GM19452 (cell line): Measurements from ENCODE around the gene ARHGAP6.
"Not testable (repeated sequence)": the region's sequence is repeated elsewhere in the genome, so short reads cannot be mapped to it uniquely, and the experiment has no call there.

Experiments used
- ATAC-seq: cut with Tn5 transposase; IDR thresholded peaks from one replicate; pipeline ENCODE4 v1.9.1; 2021; ENCODE audit not compliant: unreplicated experiment

ARHGAP6 gene

GRCh38 chrX:11365426-11365825 is 300.3 kb downstream of the ARHGAP6 start:
- no peak for ATAC-seq

DNA sequence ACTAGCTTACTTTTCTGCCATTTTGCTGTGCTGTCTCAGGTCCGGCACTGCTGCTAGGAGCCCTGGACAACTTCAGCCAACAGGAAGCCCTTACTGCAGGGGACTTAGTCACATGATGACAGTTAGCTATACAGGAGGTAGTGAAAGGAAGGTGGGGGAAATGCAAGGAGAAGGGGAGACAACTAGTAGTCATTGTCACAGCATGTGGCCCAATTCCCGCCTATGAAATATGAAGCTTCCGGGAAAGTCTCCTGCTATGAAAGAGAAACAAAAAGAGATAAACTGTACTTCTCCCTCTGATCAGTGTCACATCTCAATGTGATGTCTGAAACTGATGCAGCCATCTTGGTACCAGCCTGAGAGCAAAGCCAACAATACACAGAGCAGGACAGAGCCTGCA is 300.9 kb downstream of the ARHGAP6 start:
- ATAC-seq, result no peak

DNA sequence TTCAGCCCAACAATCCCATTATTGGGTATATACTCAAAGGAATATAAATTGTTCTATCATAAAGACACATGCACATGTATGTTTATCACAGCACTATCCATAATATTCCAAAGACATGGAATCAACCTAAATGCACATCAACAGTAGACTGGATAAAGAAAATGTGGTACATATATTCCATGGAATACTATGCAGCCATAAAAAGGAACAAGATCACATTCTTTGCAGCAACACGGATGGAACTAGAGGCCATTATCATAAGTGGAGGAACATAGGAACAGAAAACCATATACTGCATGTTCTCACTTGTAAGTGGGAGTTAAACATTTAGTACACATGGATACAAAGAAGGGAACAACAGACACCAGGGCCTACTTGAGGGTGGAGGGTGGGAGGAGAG is 301.9 kb downstream of the ARHGAP6 start:
- ATAC-seq, result not testable (repeated sequence)

DNA sequence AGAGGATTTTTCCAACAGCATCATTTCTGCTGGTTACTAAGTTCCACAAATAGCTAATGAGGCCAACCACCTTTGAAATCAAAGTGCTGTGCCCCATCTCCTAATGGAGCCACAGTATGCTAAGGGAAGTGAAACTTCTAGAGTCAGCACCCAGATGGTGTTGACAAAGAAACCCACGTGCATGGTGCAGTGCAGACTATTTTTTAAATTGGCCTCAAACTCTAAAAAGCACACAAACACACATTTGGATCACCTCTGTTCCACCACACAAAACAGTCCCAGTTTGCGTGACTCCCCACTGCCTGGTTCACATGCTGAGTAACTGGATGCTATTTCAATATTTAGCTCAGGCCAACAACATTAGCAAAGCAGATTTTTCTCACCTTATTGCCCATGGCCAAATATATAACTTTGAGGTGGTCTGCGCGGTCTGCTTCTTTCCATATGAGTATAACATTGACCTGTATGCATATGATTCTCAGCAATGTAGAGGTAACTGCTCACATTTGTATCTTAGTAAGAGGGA is 302.6 kb downstream of the ARHGAP6 start:
- ATAC-seq, result peak; percentile 93

- not testable (repeated sequence) for ATAC-seq
These were observed 304.1 kb downstream of the ARHGAP6 start for GRCh38 chrX:11361666-11362065.

- not testable (repeated sequence) for ATAC-seq
These were observed 309.8 kb downstream of the ARHGAP6 start for GRCh38 chrX:11355944-11356343.

GRCh38 chrX:11355259-11355909 is 310.3 kb downstream of the ARHGAP6 start:
- ATAC-seq, result no peak

GRCh38 chrX:11352296-11352741 is 313.4 kb downstream of the ARHGAP6 start:
- ATAC-seq, result no peak

DNA sequence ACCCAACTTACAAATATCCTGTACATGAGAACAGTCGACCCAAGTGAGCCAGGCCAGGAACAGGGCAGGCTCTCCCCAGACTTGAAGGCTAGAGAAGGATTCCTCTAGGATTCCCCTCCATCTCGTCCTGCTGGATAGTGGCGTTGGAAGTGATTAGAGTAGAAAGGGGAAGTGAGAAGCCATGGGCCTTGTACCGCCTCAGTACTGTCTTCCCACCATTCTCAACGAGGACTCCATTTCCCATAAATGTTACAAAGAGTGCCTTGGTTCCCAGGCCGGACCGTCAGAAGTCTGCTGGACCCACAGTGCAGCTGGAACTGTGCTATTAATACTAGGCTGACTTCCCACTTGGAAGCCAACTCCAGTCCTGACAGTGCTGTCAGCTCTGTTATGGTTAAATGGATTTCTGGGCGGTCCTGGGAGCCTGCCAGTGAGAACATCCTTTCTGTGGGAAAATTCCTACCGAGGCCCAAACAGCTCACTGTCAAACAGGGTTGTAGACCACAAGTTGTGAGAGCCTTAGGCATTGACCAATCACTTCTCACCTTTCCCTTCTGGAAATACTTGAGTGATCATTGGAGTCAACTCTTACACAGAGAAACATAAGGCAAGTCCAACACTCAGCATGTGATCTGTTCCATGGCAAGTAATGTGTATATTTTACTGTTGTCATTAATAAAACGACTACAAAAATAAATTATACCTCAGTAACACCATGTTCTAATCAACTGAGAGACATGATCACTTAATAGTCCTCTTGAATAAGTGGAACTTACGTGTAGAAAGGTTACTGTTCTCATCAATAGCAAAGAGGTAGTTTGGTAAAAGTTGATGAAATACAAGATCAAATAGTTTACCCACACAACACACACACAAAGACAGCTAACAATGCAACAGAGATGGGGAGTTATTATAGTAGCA is 314.1 kb downstream of the ARHGAP6 start:
- no peak for ATAC-seq

DNA sequence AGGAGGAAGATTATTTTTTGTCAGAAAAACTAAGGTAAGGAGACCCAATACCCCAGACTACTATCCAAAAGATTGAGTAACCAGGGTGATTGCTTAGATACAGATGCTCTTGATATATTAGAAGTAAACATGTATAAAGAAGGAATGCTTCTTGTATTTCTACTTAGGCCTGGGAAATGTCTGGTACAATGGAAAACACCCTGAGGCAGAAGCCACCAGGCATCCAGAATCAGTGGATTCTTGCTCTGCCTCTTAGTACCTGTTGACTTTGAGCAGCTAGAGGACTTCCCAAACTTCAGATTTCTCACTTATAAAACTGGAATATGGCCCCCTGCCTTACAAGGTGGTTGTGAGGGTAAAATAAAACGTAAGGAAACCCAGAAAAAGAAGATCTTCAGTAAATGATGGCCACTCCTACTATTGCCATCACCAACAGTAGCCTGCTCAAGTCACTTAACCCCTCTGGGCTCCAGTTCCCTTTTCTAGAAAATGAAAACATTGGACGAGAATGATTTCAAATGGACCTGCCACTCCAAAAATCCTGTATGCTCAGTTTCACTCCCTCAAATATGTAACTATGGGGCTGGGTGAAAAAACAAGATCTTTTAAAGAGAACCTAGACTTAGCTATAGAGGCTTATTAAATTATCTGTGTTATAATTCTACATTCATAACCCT is 315.9 kb downstream of the ARHGAP6 start:
- no peak for ATAC-seq

GRCh38 chrX:11349020-11349419 is 316.7 kb downstream of the ARHGAP6 start:
- ATAC-seq, result no peak

DNA sequence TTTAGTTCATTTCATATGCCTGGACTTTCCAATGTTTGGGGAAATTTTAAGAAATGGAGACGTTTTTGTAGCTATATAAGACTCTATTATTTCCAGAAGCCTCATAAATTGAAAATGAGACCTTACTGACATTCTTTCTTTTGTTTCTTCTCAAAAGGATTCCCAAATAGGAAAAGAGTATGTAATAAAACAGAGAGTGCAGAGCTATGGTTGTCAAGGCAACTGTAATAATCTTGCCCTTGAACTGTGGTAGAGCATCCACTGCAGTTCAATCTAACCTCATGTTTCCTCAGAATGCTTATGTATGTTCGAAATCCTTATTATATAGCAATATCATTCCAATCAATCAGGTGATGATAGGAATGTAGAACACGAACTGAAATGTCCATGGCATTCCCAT is 318.4 kb downstream of the ARHGAP6 start:
- ATAC-seq, result no peak

DNA sequence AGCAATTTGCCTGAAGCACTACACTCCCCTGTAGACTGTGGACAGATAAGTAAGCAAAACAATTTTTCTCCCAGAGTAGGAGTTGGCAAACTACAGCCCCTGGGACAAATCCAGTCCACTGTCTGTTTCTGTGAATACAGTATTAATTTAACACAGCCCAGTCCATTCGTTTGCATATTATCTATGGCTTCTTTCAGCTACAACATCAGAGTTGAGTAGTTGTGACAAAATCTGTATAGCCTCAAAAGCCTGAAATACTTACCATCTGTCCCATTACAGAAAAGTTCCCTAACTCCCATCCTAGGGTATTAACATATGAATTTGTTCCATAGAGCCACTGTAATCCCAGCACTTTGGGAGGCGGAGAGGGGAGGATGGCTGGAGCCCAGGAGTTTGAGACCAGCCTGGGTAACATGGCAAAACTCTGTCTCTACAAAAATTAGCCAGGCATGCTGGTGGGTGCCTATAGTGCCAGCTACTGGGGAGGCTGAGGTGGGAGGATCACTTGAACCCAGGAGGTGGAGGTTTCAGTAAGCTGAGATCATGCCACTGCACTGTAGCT is 319.5 kb downstream of the ARHGAP6 start:
- ATAC-seq, result no peak

GRCh38 chrX:11342673-11343072 is 323.0 kb downstream of the ARHGAP6 start:
- ATAC-seq, result no peak

- peak; percentile 82 for ATAC-seq
These were observed 324.2 kb downstream of the ARHGAP6 start for GRCh38 chrX:11341274-11342201.

DNA sequence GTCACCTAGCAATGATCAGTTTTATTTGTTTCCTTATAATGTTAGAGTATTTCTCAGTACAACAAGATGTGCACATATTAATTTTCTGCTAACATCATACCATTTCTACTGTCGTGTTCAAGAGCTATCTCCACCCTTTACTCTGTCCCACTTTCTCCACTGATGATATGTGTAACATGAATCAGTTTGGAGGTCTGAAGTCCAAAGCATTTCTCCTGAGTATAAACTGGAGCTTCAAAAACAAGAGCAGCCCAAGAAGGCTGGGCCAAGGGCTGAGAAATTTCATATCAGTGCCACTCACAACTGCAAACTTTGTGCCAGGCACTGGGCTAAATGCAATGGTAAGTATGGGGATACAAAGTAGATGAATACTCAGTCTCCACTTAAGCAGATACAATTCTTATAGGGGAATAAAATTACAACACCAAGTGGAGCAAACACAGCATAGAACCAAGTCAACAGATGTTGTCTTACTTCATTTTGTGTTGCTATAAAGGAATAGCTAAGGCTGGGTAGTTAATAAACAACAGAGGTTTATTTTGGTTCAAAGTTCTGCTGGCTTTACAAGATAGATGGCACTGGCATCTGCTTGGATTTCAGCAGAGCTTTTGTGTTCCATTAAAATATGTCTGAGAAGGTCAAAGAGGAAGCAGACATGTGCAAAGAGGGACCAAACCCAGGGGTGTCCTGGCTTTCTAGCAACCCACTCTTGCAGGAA is 328.3 kb downstream of the ARHGAP6 start:
- no peak for ATAC-seq

DNA sequence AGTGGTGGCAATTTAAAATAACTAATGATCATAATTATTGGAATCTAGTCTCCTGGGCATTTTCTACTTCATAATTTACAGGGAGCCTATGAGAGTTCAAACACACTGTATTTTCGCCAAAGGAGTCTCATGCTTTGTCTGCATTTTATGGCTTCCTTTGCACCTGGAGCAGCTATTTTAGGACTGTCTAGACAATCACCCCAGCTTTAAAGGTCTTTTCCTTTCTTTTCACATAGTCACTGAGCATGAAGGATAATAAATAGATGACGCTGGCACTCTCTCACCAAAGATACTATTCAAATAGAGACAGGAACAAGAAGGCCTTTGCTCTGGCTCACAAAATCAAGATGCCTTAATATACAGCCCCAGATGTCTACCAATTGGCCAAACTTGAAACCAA is 329.5 kb downstream of the ARHGAP6 start:
- ATAC-seq, result no peak

- ATAC-seq, result no peak
These were observed 331.6 kb downstream of the ARHGAP6 start for GRCh38 chrX:11334165-11334564.

DNA sequence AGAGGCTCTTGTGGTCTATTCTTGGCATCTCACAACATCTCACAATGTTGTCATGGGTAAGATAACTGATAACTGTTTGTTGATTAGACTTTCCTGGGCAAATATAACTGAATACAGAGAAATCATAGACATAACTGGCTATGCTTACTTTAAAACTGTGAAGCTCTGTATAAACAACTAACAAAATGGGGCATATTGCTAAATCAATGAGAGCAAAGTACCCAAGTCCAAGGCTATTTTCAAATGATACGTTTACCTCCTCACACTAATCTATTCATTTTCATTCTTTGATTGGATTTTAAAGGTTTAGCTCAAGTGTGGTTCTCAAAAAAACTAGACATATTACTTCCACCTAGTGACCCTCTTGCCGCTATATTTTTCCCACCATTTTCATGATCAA is 333.9 kb downstream of the ARHGAP6 start:
- ATAC-seq, result no peak
